HG03520 (cell line): ENCODE measurements around the gene ZNF407.
"Not testable (repeated sequence)": the region's sequence is repeated elsewhere in the genome, so short reads cannot be mapped to it uniquely, and the experiment has no call there.

Experiments
- ATAC-seq: cut with Tn5 transposase; IDR thresholded peaks from one replicate; pipeline ENCODE4 v1.9.1; 2021; ENCODE audit warnings: mild to moderate bottlenecking, moderate library complexity; ENCODE audit not compliant: unreplicated experiment

ZNF407 gene, protein sequence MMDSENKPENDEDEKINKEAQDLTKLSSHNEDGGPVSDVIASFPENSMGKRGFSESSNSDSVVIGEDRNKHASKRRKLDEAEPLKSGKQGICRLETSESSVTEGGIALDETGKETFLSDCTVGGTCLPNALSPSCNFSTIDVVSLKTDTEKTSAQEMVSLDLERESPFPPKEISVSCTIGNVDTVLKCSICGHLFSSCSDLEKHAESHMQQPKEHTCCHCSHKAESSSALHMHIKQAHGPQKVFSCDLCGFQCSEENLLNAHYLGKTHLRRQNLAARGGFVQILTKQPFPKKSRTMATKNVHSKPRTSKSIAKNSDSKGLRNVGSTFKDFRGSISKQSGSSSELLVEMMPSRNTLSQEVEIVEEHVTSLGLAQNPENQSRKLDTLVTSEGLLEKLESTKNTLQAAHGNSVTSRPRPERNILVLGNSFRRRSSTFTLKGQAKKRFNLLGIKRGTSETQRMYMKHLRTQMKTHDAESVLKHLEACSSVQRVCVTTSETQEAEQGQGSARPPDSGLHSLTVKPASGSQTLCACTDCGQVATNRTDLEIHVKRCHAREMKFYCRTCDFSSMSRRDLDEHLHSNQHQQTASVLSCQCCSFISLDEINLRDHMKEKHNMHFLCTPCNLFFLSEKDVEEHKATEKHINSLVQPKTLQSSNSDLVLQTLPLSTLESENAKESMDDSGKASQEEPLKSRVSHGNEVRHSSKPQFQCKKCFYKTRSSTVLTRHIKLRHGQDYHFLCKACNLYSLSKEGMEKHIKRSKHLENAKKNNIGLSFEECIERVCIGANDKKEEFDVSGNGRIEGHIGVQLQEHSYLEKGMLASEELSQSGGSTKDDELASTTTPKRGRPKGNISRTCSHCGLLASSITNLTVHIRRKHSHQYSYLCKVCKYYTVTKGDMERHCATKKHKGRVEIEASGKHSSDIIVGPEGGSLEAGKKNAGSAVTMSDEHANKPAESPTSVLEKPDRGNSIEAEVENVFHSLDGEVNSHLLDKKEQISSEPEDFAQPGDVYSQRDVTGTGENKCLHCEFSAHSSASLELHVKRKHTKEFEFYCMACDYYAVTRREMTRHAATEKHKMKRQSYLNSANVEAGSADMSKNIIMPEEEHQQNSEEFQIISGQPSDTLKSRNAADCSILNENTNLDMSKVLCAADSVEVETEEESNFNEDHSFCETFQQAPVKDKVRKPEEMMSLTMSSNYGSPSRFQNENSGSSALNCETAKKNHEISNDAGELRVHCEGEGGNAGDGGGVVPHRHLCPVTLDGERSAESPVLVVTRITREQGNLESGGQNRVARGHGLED (N-terminal part only)

DNA sequence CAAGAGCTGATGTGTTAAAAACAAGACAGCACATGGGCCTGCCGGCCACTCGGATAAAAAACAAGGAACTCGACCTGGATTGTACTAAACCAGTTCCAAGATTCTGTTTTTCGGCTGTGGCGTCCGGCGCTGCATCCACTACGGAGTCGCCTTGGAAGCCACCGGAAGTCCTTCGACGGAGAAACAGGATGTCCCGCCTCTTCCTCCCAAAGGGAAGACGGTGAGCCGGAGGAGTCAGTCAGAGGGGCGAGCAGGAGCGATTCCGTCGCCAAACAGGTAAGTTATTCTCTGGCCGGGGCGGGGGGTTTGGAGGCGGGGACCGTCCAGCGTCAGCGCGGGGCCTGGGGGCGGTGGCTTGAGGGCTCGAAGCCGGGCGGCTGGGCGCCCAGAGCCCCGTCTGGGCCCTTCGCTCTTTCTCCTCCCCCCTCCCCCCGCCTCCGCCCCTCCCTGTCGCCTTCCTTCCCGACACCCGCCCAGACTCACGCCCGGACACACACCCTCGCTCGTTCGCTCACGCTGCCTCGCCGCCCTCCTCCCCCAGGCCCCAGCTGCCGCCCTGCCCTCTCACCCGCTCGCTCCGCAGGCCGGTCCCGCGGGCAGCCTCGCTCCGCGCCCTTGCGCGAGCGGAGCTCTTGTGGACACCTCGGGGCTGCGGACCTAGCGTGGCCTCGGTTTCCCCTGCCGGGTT is at the start of gene ZNF407:
ZNF407 (plus strand) TSS at position 209 of the 688 bp plus-strand sequence. CDS start 33,150 bp downstream, outside the sequence.
- ATAC-seq, result peak; percentile 59

DNA sequence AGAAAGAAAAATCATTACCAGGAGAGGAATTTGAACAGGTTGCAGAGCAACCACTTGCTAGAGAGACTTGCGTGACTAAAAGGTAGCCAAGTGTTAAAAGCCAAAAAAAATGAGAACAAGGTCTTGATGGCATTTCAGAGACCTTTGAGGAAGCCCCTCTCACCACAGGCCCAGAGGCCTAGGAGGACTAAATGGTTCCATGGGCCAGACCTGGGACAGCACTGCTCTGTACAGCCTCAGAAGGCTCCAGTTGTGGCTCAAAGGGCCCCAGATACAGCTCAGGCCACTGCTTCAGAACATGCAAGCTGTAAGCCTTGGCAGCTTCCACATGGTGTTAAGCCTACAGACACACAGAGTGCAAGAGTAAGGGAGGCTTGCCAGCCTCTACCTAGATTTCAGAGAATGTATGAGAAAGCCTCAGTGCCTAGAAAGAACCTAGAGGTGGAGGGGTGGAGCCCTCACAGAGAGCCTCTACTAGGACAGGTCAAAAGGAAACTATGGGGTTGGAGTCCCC is 48.0 kb upstream of the ZNF407 start:
- no peak for ATAC-seq

DNA sequence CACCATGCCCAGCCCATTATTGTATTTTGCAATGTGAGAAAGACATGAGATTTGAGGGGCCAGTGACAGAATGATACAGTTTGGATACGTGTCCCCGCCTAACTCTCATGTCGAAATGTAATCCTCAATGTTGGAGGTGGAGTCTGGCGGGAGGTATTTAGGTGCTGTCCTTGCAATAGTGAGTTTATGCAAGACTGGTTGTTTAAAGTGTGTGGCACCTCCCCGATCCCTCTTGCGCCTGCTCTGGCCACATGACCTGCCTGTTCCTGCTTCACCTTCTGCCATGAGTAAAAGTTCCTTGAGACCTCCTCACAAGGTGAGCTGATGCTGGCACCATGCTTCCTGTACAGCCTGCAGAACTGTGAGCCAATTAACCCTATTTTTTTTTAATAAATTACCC is 46.8 kb upstream of the ZNF407 start:
- no peak for ATAC-seq

DNA sequence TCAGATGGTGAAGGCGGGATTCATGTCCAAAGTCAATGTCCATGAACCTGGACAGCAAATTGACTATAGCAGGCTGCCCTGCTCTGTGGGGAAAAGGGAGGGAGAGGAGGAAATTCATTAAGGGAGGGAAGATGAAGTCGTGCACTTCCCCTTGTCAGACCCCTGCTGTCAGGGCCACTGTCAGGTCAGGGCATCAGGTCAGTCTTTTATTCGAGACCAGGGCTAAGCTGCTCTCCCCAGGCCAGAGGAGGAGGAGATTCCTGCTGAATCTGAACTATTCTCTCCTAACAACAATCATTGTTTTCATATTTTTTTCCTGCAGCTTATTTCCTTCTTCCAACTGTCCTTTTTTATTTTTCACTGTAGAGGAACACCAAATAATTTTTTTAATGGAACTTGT is 46.2 kb upstream of the ZNF407 start:
- no peak for ATAC-seq

DNA sequence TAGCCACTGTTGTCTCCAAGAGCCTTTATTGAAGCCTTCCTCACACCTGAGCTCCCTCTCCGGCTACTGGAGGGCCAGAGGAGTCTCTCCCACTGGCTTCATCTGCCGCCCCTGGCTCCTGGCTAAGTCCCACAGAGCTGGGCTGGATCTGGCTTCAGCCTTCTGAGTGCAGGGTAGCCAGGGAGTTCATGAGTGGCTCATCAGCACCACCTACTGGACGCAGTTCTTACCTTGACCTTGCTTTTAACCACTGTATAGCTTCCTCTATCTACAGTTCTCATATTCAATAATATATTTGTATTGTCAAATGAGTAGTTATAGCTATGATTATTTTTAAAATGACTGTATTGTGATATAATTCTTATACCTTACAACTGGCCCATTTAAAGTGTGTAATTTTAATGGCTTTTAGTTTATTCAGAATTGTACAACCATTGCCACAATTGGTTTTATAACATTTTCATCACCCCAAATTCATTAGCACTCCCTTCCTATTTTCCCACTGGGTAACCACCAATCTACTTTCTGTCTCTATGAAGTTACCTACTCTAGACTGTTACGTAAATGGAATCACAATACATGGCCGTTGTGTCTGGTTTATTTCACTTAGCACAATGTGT is 45.6 kb upstream of the ZNF407 start:
- ATAC-seq, result peak; percentile 95

DNA sequence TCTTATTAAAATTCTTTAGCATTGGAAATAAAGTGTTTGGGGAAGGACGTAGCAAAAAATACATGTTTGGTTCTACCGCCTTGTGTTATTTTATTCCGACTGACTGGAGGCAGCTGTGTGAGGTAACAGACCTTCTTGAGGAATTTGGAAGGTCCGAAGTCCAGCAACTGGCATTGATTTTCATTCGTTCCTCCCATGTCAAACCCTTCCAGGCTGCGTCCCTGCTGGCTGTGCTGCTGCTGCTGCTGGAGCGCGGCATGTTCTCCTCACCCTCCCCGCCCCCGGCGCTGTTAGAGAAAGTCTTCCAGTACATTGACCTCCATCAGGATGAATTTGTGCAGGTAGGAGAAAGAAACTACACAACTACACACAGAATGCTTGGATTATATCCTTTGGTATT is 41.5 kb upstream of the ZNF407 start:
- ATAC-seq, result no peak

DNA sequence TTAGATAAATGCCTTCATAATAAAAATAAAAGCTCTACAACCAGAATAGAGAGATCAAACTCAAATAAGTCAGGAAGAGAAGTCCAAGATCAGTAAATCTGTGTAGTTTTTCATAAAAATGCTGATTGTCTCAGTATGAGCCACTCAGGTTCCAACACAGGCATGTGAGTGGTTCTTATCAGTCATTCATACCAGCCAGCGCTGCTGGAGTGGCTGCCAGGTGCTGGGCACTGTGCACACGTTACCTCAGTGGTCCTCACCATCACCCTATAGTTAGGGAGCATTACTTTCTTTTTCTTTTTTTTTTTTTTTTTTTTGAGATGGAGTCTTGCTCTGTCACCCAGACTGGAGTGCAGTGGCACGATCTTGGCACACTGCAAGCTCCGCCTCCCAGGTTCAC is 39.6 kb upstream of the ZNF407 start:
- ATAC-seq, result no peak

DNA sequence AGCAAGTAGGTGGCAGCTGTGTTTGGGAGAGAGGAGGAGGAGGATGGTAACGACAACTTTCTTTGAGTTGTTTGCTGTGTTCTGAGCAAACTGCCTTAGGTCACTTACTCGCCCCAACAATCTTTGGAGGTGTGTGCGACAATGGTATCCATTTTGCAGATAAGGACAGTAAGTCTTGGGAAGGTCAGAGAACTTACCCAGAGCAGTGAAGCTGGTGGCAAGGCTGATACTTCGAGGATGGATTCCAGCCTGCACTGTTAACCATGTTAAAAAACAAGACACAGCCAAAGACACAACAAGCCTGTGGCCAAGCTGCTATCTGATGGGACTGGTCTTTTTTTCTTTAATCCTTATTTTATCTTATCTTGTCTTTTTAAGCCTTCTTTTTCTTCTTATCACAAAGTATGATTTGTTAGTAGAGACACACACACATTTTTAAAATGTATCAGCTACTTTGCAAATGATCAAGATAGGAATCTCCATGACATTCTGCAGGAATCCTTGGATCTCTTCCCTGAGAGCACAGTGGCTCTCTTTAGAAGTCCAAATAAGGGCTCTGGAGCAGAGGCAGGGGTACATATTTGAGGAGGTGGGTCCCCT is 35.4 kb upstream of the ZNF407 start:
- ATAC-seq, result no peak

DNA sequence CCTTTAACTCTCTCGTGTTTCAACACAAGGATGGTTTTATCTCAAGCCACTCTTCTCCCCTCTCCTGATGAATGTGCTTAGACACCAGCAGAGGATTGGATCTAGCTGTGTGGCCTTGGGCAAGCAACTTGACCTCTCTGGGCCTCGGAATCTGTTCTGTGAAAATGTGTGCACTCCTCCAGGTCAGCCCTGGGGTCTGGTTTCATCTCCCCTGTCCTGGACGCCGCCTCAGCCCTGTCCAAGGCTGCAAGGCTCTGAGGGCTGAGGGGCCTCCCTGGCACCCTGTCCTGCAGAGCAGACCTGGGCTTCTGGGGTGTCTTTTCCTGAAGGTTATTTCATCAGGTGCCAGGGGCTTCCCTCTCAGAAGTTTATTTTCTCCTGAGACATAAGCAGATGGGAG is 34.9 kb upstream of the ZNF407 start:
- no peak for ATAC-seq

DNA sequence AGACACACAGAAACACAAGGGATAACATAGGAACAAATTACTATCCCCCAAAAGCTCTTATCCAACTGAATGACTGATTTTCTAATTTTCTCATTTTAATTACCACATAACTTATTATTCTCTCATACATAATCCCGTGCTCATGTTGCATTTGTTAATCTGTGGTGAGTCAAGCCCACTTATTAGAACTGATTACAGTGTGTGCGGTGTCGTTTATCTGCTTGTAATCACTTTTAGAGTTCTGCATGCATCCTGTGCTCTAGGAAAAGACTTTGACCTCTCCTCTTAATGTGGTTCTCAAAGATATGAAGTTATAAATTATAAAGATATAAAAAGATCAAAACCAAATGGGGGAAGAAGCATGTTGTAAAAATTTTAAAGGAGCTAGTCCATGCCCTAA is 33.7 kb upstream of the ZNF407 start:
- ATAC-seq, result no peak

DNA sequence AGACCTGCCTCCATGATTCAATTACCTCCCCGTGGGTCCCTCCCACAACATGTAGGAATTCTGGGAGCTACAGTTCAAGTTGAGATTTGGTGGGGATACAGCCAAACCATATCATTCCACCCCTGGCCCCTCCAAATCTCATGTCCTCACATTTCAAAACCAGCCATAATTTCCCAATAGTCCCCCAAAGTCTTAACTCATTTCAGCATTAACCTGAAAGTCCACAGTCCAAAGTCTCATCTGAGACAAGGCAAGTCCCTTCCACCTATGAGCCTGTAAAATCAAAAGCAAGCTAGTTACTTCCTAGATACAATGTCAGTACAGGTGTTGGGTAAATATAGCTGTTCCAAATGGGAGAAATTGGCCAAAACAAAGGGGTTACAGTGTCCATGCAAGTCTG is 32.5 kb upstream of the ZNF407 start:
- ATAC-seq, result not testable (repeated sequence)

DNA sequence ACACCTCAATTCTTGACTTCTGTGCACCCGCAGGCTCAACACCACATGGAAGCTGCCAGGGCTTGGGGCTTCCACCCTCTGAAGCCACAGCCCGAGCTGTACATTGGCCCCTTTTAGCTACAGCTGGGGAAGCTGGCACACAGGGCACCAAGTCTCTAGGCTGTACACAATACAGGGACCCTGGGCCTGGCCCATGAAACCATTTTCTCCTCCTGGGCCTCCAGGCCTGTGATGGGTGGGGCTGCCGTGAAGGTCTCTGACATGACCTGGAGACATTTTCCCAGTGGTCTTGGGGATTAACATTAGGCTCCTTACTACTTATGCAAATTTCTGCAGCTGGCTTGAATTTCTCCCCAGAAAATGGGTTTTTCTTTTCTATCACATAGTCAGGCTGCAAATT is 31.7 kb upstream of the ZNF407 start:
- not testable (repeated sequence) for ATAC-seq

DNA sequence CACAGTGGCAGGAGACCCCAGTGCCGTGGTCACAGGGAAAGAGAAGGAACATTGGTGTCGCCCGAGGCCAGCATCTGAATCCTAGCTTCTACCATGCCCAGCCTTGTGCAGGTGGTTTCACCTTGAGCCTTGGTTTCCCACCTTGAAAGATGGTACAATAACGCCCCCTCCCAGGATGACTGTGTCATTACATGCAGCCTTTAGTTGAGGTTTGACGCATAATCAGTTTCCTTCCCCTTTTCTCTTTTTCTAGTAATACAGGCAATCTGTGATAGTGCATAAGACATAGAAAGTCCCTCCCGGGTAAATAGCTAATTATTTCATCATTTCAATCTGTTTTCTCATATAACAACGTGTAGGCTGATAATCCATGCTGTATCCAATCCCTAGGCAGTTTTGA is 29.8 kb upstream of the ZNF407 start:
- ATAC-seq, result no peak

DNA sequence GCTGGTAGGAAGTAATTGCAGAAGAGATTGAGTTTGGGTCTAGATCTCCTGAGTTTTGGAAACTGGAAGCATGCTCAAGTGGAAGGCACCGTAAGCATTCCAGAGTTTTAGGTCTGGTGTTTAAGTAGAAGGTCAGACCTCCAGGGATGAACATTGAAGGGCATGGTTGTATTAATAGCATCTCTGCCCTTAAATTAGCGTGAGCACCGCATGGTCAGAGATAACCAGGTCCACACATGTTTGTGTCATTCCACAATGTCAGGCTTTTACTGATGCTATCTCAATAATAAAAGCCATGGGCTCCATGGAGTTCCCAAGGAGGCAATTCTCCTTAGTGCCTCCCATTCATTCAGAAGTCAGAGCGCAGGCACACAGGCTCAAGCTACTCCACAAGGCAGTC is 28.3 kb upstream of the ZNF407 start:
- no peak for ATAC-seq

DNA sequence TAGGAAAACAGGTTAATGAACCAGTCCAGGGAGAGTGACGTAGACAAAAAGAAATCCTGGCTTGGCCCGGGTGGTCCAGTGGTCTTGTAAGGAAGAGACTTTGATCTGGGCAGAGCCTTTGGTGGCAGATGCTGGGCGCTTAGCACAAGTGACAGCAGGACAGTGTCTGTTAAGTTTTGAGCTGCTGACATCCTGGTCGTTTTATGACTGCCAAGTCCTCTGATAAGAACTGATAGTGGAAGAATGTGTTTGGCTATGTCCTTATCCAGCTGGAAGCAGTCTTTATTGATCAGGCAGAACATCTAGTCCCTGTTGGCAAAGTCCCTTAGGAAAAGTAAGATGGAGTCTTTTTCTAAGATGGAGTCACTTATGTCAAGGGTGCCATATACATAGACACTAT is 27.4 kb upstream of the ZNF407 start:
- no peak for ATAC-seq

DNA sequence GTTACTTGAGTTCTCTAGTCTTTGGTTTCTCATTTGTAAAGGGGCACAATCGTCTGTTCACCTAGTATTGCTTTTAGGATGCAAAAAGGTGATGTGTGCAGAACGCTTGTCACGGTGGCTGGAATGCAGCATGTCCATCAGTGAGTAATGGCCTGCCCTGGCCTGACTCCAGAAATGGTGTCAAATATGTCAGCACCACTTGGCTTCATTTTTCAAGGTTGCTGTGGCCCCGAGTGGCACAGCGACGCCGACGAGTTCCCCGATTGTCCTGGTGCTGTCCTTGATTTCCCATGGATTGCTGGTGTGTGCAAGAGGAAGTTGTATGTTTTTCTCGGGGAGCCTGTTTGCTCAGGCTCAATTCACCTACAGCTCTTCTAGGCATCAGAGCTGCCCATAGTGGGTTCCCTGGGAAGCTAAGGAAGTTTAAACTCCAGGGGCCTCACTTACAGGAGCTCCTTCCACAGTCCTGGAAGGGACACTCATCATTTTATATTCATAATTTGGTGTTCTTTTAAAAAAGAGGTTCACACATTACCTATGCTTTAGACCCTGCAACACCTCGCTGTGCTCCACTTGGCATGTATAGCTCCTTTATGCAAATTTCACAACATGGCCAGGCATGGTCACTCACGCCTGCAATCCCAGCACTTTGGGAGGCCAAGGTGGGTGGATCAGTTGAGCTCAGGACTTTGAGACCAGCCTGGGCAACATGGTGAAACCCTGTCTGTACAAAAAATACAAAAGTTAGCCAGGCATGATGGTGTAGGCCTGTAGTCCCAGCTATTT is 25.6 kb upstream of the ZNF407 start:
- no peak for ATAC-seq

DNA sequence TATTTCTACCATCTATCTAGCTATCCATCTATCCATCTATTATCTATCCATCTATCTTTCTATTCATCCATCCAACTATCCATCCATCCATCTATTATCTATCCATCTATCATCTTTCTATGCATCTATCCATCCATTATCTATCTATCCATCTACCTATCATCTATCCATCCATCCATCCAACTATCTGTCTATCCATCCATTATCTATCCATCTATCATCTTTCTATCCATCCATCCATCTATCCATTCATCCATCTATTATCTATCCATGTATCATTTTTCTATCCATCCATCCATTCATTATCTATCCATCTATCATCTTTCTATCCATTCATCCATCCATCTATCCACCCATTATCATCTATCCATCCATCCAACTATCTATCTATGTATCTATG is 24.6 kb upstream of the ZNF407 start:
- no peak for ATAC-seq

DNA sequence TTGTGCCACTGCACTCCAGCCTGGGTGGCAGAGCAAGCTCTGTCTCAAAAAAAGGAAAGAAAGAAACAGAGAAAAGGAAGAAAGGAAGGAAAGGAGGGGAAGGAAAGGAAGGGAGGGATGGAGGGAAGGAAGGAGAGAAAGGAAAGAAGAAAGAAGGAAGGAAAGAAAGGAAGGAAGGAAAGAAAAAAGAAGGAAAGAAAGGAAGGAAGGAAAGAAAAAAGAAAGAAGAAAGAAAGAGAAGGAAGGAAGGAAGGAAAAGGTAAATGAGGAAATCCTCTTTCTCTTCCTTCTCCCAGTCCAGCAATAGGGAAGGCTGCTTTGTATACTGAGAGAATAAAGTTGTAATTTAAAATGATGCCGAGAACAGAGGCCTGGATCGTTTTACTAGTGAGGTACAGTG is 22.8 kb upstream of the ZNF407 start:
- ATAC-seq, result no peak

DNA sequence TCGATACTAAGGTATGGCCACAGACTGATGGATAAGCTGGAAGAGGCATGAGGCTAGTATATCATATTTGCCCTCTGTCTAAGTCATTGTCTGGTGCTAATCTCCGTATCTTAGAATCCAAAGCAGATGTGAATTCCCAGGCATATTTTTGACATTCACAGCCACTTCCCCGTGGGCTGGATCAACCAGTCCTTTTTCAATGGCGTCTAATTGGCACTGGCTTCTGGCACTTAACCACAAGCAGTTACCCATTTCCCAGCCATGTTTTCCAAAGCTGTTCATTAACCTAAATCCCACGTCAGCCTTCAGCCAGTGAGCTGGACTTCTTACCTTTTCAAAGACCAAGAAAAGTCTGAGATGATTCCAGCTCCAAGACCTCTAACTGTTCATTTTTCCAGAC is 20.7 kb upstream of the ZNF407 start:
- no peak for ATAC-seq
